HG02852 (cell line): Measurements from ENCODE around the gene ARRB1.
"Not testable (repeated sequence)": the region's sequence is repeated elsewhere in the genome, so short reads cannot be mapped to it uniquely, and the experiment has no call there.

Source experiments
- ATAC-seq: cut with Tn5 transposase; IDR thresholded peaks from one replicate; pipeline ENCODE4 v1.9.1; 2021; ENCODE audit warnings: mild to moderate bottlenecking, moderate library complexity; ENCODE audit not compliant: unreplicated experiment

Gene ARRB1

GRCh38 chr11:75371949-75372876 lies 20.8 kb upstream of the ARRB1 start:
- ATAC-seq: no peak

GRCh38 chr11:75369560-75370255 lies 18.2 kb upstream of the ARRB1 start:
- no peak for ATAC-seq

GRCh38 chr11:75366826-75367225 lies 15.4 kb upstream of the ARRB1 start:
- not testable (repeated sequence) for ATAC-seq

GRCh38 chr11:75365711-75366181 lies 14.3 kb upstream of the ARRB1 start:
- no peak for ATAC-seq

- ATAC-seq: not testable (repeated sequence)
These were observed 10.8 kb upstream of the ARRB1 start for GRCh38 chr11:75362285-75362684.

- no peak for ATAC-seq
These were observed 5.2 kb upstream of the ARRB1 start for GRCh38 chr11:75356613-75357012.

GRCh38 chr11:75355051-75355450 lies 3.6 kb upstream of the ARRB1 start:
- ATAC-seq: no peak

GRCh38 chr11:75352588-75353206 lies 1.2 kb upstream of the ARRB1 start:
- ATAC-seq: no peak

- peak; percentile 12 for ATAC-seq
These were observed 528 bp upstream of the ARRB1 start for GRCh38 chr11:75351791-75352587.

- peak; percentile 17 for ATAC-seq
These were observed 519 bp downstream of the ARRB1 start for GRCh38 chr11:75350743-75351540.

- ATAC-seq: no peak
These were observed 1.2 kb downstream of the ARRB1 start for GRCh38 chr11:75350122-75350742.

GRCh38 chr11:75349521-75350116 lies 1.8 kb downstream of the ARRB1 start:
- no peak for ATAC-seq

GRCh38 chr11:75347781-75348566 lies 3.5 kb downstream of the ARRB1 start:
- no peak for ATAC-seq

GRCh38 chr11:75346912-75347647 lies 4.4 kb downstream of the ARRB1 start:
- no peak for ATAC-seq

- ATAC-seq: no peak
These were observed 5.2 kb downstream of the ARRB1 start for GRCh38 chr11:75346296-75346695.

- ATAC-seq: no peak
These were observed 5.9 kb downstream of the ARRB1 start for GRCh38 chr11:75345455-75346160.
